Tibial artery (tissue), 4 donors: ENCODE data around the gene RREB1.

Experiments
- DNase-seq, 2 donors: peaks; one replicate each; pipeline ENCODE4 v3.0.0-alpha.2; 2019
- H3K27ac ChIP-seq, 2 donors: fragments of 200-600 bp; sonication (generic) in 1 of 2; 1 replicate in 1 of 2; 2 replicates in 1 of 2; pipeline ENCODE4 v1.5.1; 2018 to 2019; ENCODE audit warnings: mild to moderate bottlenecking in 1 of 2
- H3K27me3 ChIP-seq, 2 donors: fragments of 200-600 bp; sonication (generic) in 1 of 2; one replicate each; pipeline versions ENCODE4 v1.5.1 to v1.6.0; 2016 to 2019
- H3K36me3 ChIP-seq, 3 donors: fragments of 200-600 bp; sonication (generic) in 2 of 3; one replicate each; pipeline ENCODE4 v1.5.1; 2016 to 2019; ENCODE audit warnings: mild to moderate bottlenecking in 2 of 3
- H3K4me1 ChIP-seq, 4 donors: fragments of 200-600 bp; sonication (generic) in 2 of 4; 1 replicate in 3 of 4; 2 replicates in 1 of 4; pipeline ENCODE4 v1.5.1; 2016 to 2019
- H3K4me3 ChIP-seq, 2 donors: fragments of 200-600 bp; sonication (generic) in 1 of 2; 1 replicate in 1 of 2; 2 replicates in 1 of 2; pipeline ENCODE4 v1.5.1; 2018 to 2019; ENCODE audit warnings: mild to moderate bottlenecking in 2 of 2
- H3K9me3 ChIP-seq, 3 donors: fragments of 200-600 bp; sonication (generic) in 1 of 3; one replicate each; pipeline ENCODE4 v1.5.1; 2016 to 2019
- intact Hi-C: fragments of 100-400 bp; cut with DNase I; formaldehyde crosslinking; loops from one replicate; pipeline ENCODE4 v1.15.0; 2023; ENCODE audit warnings: low total_unique reads
- TF ChIP-seq, protein P1 (sequence below), 2 experiments: fragments of 200-600 bp in 1 of 2; fragments of 450-650 bp in 1 of 2; IDR thresholded peaks; one replicate each; pipeline ENCODE4 v1.5.1; 2017 to 2019; ENCODE audit warnings: antibody characterized with exemption in 2 of 2, mild to moderate bottlenecking in 1 of 2, moderate library complexity in 1 of 2

Gene RREB1

DNA sequence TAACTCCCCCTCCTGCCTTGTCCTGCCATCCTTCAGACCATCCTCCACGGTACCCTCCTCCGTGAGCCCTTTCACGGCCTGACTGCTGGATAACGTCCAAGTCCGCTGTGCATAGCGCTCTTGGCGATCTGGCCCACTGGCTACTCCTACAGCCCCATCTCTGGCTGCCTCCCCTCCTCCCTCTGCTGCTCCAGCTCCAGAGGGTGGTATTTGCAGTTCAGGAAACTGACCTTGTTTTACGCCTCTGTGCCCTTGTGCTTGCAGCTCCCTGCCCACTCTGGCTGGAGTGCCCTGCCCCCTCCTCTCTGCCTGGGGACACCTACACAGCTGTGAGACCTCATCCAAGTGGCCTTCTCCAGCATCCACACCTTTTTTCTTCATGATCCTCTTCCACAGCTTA, 6.5 kb upstream of the RREB1 start:
- TF ChIP-seq, protein P1, sequence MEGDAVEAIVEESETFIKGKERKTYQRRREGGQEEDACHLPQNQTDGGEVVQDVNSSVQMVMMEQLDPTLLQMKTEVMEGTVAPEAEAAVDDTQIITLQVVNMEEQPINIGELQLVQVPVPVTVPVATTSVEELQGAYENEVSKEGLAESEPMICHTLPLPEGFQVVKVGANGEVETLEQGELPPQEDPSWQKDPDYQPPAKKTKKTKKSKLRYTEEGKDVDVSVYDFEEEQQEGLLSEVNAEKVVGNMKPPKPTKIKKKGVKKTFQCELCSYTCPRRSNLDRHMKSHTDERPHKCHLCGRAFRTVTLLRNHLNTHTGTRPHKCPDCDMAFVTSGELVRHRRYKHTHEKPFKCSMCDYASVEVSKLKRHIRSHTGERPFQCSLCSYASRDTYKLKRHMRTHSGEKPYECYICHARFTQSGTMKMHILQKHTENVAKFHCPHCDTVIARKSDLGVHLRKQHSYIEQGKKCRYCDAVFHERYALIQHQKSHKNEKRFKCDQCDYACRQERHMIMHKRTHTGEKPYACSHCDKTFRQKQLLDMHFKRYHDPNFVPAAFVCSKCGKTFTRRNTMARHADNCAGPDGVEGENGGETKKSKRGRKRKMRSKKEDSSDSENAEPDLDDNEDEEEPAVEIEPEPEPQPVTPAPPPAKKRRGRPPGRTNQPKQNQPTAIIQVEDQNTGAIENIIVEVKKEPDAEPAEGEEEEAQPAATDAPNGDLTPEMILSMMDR (IDR thresholded peaks at IDR 0.05): no peak
- Histone ChIP-seq H3K27ac (no peak overlapping the region), H3K9me3 (no peaks in the 10 kb centered on the region), H3K4me3 (no peak overlapping the region), H3K27me3 (no peaks in the 10 kb centered on the region), H3K36me3 (no peaks in the 10 kb centered on the region), H3K4me1 (no peaks in the 10 kb centered on the region)
- intact Hi-C loops: no loop called here
- no peak for DNase-seq

DNA sequence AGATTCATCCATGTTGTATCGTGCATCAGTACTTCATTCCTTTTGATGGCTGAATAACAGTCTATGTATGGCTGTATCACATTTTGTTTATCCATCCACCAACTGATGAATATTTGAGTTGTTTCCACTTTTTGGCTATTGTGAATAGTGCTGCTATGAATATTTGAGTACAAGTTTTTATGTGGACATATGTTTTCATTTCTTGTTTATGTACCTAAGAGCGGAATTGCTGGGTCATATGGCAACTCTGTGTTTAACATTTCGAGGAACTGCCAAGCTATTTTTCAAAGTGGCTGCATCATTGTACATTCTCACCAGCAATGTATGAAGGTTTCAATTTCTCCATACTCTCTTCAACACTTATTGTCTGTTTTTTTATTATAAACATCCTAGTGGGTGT, 3.0 kb upstream of the RREB1 start:
- DNase-seq: no peak
- Histone ChIP-seq H3K9me3 (no peaks in the 10 kb centered on the region), H3K27me3 (no peaks in the 10 kb centered on the region), H3K27ac (no peak overlapping the region), H3K4me1 (peaks cover 0 to 8% (median 4%) of the 10 kb centered on the region in 4 donors), H3K4me3 (no peak overlapping the region), H3K36me3 (no peaks in the 10 kb centered on the region)
- intact Hi-C loops: no loop called here
- TF ChIP-seq, protein P1 (IDR thresholded peaks at IDR 0.05): no peak

DNA sequence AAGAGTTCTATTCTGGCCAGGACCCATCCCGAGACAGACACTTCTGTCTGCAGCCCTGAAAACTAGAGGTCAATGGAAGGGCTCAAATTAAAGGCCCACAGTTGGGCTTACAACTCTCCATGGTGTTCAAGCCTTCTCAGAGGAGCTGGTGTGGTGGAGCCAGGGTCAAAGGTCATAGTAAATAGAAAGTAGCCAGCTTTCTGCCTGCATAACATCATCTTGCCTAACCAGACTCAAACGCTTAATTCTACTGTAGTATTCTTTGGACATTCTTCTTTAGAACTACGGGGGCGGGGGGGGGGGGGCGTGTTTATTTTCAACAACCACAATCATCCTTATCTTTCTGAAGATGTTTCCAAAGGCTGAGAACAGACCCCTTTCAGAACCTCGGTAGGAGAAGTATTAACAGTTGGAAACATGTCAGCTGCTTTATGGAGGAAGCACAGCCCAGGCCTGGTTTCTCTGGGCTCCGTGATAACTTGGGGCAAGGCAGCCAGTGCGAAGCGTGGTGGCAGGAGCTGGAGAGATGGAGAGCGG, 1.5 kb upstream of the RREB1 start:
- DNase-seq: peak in 1 of 2 donors; percentile 31
- Histone ChIP-seq H3K27ac (peak overlapping the region; percentile 90 to 96), H3K36me3 (no peaks in the 10 kb centered on the region), H3K4me3 (peak overlapping the region; percentile 78 to 90), H3K27me3 (no peaks in the 10 kb centered on the region), H3K4me1 (peaks cover 0 to 22% (median 16%) of the 10 kb centered on the region in 4 donors), H3K9me3 (no peaks in the 10 kb centered on the region)
- TF ChIP-seq, protein P1 (IDR thresholded peaks at IDR 0.05): no peak
- intact Hi-C loops: no loop called here

DNA sequence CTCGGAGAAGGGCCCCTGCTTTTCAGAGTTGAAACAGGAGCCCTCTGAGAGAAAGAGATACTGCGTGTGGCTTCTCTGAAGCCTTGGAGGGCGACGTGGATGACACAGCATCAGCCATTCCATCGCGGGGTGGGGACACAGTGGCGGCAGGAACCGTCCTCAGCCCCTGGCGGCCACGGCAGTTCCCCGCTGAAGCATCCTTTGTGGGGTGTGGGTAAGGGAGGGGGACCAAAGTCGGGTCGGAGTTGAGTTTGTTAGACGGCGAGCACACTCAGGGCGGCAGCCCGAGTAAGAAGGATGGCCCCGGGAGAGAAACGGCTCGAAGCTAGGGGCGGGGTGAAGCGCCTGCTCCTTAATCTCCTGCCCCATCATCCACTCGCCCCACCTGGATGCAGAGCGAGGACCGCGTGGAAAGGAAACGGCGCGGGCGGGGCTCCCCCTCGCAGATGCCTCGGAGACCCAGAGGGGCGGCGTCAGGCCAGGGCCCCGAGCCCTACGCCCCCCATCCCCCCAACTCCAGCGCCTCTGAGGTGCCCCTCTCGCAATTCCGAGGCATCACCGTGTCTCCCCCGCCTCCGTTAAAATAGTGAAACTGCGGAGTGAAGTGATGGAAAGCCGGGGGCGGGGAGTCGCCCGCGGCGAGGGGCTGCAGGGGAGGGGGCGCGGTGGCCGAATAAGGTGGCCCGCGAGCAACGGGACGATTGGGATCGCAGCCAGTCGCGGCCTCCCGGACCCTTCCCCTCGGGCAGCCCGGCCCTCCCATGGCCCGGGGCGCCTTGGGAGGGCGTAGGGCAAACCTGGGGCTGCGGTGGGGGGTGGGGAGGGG, 796 bp upstream of the RREB1 start:
- no peaks in the 10 kb centered on the region for H3K27me3 ChIP-seq
- no peaks in the 10 kb centered on the region for H3K9me3 ChIP-seq
- TF ChIP-seq, protein P1 (IDR thresholded peaks at IDR 0.05): peak in 1 of 2 experiments; percentile 23
- DNase-seq: peak; percentile 39 to 72
- peak overlapping the region; percentile 78 to 90 for H3K4me3 ChIP-seq
- peaks cover 0 to 28% (median 16%) of the 10 kb centered on the region in 4 donors for H3K4me1 ChIP-seq
- intact Hi-C loops: no loop called here
- peak overlapping the region; percentile 90 to 96 for H3K27ac ChIP-seq
- no peaks in the 10 kb centered on the region for H3K36me3 ChIP-seq

DNA sequence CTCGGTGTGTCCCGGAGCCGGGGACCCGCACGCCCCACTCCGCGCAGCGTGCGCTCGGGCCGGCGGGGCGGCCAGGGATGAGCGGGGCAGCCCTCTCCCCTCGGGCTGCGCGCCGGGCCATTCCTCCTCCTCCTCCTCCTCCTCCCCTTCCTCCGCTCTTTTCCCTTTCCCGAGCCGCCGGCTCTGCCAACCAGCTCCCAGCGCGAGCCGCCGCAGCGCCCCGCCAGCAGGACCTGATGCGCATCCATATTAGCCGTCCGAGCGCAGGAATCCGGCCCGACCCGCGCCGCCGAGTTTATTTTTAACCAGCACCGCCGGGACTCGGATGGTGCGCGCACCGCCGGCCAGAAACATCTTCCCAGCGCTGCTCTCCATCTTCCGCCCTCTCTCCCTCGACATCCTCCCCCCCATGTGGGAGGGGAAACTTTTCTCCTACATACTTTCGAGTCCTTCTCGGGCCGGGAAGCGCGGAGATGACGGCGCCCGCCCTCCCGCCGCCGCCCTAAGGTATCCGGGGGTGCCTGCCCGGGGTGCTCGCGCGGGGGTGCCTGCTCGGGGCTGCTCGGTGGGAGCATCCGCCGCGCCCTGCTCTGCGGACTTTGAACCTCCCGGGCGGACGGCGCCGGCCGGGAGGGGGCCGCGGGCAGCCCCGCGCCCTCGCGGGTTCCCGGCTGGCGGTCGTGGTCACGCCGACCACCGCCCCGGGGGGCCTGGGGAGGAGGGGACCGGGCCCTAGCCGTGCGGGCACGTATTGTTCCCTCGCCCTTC, 619 bp downstream of the RREB1 start:
- Histone ChIP-seq H3K36me3 (no peaks in the 10 kb centered on the region), H3K27ac (peak overlapping the region; percentile 90 to 96), H3K27me3 (no peaks in the 10 kb centered on the region), H3K4me3 (peak overlapping the region; percentile 78 to 90), H3K4me1 (peaks cover 0 to 32% (median 19%) of the 10 kb centered on the region in 4 donors), H3K9me3 (no peaks in the 10 kb centered on the region)
- DNase-seq: peak; percentile 49 to 84
- intact Hi-C loops: loop anchor here (2.0 kb wide), 1 partner anchor 32 kb away; no protein-coding TSS in a partner anchor
- TF ChIP-seq, protein P1 (IDR thresholded peaks at IDR 0.05): no peak
